Epidermal melanocyte (primary cell): ENCODE results near the gene CPEB4.

Experiments
- DNase-seq: peaks from one replicate; pipeline ENCODE4 v3.0.0; 2011; ENCODE audit warnings: low spot score; ENCODE audit not compliant: insufficient read length

CPEB4 gene

DNA sequence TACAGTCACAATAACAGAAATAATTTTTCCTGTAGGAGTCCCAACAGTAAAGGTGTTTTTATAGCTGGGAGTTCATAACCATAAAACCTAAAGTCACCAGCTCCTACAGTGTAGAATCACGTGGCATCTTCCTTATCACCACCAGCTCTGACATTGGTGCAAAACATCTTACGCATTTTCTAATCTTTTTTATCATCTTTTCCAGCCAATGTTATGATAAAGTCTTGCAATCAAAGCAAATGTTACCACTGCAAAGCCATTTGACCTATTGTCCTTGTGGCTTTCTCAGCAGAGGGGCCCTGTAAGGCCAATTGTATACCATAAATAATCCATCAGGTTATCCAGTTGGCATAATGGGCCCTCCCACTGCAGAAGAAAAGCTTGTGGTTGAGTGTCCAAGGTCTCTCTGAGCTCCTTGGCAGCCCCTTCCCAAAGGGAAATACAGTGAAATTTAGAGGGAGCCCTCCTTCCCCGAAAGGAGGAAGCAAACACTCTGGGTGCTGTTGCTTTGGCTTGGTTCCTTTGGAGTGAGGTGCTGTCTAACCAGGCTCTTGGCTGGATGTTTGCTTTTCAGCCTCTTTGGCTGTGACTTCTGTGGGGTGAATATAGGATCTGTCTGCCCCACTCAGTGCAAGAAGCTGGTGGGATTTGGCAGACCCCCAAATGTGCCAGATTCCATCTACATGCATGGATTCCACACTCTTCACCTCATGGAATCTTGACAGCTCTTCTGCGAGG is 29.3 kb upstream of the CPEB4 start:
- no peak for DNase-seq

DNA sequence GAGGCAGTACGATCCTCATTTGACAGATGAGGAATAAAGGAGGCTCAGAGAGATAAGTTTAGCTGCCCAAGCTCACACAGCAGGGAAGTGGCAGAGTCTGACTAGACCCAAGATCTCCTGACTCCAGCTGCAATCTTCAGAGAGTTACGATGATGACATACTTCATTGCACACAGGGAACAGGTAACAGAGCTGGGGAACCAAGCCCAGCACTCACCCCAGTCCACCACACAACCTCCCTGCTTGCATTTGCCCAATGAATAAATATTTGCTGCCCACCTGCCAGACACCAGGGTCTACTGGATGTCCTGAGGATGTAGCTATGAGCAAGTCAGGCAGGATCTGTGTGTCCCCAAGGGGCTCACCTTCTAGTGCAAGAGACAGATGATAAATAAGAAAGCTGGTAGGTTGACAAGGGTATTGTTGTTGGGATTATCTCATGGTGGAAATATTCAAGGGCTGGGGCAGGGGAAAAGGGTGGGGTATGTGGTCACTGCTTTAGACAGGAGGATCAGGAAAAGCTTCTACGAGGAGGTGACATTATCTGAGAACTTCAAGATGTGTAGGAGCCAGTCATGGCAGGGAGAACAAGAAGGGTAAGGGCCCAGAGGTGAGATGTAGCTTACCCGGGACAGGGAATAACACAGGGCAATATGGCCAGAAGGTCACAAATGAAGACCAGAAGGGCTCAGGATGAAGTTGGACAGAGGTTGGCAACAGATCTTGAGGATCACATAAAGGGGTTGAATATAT is 28.6 kb upstream of the CPEB4 start:
- DNase-seq = no peak

DNA sequence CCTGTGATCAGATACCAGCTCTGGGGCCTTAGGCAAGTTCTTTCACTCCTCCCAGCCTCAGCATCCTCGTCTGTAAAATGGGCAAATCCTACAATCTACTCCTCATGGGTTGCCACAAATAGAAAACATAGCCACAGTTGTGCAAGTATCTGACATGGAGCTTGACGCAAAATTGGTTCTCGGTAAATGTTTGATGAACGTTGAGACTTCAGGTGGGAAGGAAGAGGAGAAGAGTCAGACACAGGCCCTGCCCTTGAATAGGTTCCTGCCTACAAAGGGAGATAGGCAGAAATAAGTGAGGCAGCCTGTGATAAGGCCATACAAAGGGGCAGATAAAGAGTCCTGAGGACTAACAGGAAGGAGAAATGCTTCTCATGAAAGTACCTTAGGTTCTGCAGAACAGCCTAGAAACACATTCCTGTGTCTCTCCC is 26.1 kb upstream of the CPEB4 start:
- no peak for DNase-seq

DNA sequence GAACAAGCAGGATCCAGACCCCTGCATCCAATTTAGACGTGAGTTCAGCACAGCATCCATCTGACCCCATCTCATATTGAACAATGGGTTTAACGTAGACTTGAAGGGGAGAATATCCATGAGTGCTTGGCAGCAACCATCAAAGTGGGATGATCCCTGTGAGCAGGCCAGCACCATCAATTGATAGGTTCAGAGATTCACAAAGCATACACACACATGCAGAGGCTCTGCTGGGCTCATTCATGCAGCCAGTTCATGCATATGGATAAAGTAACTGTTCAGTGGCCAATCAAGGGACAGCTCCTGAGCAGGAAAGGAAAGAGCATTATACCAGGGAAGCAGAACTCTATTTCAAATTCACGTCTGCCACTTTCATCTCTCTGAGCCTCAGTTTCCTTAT is 24.8 kb upstream of the CPEB4 start:
- no peak for DNase-seq

DNA sequence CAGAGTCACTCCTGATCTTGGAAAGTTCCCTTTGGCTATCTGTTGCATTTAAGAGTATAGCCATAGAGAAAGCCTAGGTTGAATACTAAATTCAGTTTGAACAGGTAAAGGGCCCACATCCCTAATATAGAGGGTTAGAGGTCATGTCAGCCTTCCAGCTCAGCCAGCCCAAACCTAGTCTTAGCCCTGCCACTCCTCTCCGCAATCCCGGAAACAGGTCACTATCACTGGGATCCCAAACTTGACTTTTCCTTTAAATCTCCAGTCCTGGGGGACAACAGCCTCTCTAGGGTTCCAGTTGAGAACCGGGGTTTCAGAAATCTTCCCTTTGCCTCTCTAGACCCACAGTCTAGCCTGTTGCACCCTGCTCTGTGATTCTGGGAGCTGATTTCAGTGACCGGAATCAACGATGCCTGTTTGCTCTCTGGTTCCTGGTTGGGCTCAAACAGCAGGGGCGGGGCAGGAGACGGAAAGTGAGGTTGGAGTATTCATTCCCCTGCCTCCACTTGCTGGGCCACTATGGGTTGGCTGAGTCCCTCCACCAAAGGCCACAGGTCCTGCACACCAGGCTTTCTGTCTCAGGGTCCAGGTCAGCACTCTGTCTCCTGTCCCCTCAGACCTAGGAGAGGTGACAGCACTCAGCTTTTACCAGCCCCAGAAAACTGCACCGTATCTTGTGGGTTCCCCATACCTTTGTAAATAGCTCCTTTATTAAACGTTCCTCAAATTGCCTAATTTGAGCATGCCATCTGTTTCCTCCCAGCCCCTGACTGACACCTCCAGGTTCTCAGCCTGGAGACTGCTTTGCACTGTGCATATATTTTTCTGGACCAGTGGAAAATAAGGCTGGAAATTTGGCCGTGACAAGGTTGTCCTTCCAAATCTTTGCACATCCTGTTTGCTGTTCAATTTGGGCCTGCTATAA is 23.8 kb upstream of the CPEB4 start:
- no peak for DNase-seq

DNA sequence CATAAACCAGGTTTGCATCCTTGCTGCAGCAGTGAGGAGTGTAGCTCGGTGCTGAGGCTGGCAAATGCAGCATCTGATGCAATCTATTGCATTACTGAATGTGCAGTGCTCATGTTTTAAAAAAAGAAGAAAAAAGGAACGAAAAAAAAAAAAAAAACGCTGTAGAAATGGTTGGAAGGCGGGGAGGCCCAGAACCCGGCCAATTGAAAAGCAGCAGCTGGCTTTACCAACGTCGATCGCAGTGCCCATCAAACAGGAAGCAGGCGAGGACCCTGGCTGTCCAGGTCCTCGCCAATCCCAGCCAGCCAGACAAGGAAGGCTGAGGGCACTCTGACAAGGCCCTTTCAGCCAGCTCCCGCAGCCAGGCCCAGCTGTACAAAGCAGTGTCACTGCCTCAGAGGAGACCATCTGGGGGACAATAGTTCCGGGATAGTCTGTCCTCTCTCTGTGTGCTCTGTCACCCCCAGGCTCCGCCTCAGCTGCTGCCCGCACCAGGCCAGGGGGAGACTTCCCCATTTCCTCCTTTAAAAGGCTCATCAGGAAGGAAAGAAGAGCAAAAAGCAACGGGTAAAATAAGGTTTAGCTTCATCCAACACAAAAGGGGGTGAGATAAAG is 21.8 kb upstream of the CPEB4 start:
- DNase-seq = no peak

DNA sequence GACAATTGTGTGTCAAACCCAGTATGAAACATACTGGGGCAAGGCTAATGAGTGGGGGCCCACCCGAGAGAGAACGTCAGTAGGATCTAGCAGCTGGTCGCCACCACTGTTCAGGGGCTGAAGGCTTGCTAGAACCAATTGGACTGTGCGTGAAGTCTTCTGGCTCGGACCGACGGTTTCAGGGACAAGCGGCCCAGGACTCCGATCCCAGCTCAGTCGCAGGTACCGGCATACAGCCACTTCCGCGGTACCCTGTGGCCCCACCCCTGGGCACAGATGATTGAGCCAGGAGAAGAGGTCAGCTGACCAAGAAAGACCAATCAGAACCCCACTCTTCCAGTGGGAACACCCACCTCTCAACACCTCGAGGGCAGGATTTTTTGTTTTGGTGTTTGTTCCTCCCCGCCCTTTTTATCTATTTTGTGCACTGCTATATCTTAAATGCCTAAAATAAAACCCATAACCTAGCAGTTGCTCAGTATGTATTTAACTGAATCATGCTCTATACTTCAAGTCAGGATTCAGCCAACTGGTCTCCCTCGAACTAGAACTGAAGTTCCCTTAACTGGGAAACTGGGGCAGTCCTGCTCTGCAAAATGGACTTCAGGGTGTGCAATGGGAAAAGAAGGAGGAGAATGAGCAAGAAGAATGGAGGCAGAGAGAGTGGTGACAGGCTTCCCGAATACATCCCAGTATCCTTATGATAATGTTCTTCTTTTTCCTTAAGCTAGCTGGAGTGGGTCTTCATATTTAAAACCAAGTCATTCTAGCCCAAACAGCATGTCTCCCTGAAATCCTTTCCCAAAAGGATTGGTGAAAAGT is 21.1 kb upstream of the CPEB4 start:
- DNase-seq = no peak

DNA sequence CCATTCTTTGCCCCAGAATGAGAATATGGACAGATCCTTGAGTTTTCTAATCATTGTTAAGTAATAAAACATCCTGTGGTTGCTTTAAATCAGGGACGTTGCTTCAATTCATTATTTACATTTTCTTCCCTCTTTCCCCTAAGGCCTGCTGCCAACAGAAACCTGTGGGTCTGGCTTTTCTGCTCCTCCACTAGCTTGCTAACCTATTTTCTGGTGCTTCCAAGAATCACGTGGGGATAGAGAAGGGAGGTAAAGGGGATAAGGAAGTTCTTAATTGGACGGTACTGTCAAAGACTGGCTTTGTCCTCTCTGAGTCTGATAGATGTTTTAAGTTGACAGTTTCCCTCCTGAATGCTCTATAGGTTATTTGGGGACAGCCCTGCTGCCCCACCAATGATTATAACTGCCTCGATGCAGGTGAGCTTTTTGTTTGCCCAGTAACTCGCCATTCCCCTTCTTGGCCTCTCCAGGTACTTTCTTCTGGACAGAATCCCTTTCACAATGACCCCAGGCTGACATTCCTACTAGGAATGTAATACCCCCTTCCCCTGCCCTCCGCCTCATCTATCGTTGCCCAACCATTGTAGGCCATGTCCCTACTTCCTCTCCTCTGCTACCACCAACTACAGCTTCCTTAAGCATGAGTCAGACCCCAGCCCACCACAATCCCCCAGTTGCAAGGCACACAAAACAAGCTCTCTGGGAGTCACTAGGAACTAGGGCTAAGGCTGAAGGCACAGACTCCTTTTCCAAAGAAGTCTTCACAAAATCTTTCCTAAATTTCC is 19.9 kb upstream of the CPEB4 start:
- no peak for DNase-seq

DNA sequence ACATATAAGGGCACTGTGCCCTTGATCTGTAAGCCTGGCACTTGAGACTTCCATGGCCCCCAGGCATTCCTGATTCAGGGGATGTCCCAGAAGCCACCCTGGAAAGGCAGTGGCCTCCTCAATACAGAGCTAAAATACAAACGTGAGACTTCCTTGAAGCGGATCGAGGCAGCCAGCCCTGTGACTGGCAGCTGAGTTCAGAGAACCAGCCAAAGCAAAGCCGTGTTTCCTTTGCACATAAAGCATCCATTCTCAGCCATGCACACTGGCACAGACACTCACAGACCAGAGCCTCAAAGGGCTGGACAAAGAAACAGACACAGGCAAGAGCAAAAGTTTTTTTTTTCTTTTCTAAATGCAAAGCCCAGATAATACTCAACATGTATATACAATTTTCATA is 18.8 kb upstream of the CPEB4 start:
- DNase-seq = peak; percentile 74

DNA sequence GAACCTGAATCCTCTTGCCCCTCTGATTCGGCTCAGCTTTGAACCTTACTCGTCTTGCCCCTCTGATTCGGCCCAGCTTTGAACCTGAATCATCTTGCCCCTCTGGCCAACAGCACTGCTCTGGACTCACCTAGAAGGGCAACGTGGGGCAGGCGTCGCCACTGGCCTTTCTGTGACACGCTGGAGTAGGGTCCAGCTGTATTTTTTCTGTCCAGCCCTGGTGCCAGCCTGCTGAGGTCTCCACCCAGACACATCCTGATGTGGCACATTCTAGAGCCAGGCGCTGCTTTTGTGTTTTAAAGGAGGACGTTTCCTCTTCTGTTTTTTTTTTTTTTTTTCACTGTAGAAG is 15.2 kb upstream of the CPEB4 start:
- DNase-seq = no peak

DNA sequence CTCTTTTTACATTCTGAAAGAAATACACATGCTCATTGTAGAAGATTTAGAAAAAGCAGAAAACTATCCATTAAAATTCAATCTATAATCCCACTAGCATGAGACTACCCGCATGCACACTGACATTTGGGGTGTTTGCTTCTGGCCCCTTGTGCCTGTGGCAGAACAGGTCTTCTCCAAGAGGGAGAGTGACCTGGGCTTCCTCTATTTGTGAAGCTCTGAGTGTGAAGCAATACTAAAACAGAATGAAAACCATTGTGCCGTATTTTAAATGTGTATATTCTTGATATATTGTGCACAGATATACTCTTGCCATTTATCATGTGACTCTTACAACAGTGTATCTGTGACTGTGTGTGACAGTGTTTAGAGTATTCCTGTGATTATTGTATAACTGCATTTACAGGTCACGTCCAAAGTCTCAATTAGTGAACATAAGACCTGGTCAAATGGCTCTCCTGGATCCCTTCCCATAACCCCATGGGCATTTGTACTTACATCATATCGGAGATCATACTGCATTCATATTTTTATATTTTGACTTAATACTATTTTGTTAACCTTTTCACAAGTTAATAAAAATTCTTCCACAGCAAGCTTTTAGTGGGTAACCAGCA is 14.7 kb upstream of the CPEB4 start:
- DNase-seq = no peak

DNA sequence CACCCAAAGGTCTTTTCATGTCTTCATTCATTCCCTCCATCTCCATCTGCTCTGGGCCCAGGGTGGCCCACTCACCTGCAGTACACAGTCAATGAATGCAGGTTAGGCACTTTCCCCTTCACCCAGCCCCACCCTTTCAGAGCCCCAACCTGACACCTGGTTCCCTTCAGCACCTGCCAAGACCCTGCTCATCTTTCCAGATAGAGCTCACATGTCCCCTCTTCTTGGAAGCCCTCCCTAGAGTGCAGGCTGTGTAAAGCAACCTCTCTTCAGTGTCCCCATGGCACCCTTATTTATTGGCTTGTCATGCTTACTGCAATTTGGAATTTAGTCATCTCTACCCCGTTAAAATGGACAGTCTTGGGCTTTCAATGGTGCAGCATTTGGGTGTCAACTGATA is 13.0 kb upstream of the CPEB4 start:
- DNase-seq = no peak

DNA sequence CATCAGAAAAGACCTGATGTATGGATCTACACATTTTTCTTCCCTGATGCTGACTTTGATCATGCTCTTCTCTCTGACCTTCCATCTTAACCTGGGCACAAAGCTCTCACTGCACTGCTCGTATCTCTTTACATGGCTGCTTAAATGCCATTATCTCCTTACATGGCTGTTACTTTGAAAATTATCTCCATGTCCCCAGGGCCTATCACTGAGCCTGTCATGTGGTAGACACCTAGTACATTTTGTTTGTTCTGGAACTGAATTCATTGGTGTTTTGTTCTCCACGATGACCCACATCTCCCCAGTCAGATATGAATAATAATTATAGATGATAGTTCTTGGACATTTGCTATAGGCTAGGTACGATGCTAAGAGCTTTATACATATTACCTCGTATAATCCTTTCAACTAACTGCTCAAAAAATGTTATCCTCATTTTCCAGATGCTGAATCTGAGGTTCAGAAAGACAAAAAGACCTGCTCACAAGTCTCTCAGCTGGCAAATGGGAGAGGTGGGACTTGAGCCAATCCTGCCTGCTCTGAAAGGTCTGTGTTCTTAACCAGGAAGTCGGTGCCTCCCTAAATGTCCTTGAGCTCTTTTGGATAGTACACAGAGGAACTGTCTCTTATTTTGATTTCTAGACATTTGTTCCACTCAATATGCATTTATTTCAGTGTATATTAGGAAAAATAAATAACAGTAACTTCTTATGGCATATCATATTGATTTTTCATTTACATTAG is 9.8 kb upstream of the CPEB4 start:
- DNase-seq = no peak

DNA sequence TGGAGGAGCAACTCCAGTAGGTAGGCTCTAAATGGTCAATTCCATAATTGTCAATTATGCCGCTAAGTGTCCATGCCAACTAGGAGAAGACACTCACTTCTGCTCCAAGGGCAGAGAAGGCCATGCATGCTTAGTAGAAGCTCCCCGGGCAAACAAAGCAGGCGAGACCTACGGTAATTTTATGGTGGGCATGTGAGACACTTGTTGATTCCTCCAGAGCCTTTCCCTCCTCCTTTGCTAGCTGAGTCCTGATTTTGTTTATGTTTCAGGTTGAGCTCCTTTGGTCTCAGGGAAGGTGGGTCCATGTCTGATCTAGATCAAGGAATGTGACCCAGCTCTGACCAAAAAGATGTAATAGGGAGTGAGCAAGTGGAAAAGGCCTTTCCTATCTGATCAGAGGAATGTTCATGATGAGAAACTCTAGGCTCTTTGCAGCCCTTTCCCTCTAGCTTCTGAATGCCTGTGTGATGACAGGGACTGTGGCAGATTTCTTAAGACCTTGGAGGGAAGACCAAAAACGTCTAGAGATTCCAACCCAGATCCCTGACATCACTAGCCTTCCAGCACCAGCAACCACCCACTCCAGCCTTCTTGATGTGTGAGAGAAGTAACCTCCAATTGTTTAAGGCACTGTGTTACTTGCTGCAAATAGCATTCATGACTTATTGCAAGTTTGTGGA is 7.7 kb upstream of the CPEB4 start:
- DNase-seq = no peak

DNA sequence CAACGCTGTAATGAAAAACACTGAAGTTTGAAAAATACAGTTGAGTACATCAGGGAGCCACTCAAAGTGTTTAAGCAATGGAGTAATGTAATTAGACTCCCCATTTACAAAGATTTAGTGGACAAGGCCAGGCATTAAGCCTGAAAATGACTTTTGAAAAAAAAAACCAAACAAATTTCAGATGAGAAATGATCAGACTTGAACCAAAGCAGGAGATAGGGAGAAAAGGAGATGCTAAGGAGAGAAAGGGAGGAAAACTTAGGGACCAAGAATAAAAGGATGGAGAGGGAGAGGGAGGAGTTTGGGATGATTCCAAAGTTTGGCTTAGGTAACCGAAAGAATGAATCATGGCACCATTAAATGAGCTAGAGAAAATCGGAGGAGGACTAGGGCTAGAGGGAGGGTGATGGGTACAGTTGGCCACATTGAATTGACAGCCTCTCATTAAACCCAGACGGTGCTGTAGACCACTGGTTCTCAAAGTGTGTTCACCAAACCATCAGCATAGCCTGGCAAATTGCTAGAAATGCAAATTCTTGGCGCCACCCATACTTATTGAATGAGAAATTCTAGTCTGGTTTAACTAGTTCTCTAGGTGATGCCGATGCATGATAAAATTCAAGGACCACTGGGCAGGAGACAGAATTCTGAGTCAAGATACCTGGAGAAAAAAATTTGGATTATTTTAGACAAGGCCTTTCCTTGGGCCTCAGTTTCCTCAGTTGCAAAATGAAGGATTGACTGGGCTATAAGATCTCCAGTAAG is 6.2 kb upstream of the CPEB4 start:
- DNase-seq = no peak

DNA sequence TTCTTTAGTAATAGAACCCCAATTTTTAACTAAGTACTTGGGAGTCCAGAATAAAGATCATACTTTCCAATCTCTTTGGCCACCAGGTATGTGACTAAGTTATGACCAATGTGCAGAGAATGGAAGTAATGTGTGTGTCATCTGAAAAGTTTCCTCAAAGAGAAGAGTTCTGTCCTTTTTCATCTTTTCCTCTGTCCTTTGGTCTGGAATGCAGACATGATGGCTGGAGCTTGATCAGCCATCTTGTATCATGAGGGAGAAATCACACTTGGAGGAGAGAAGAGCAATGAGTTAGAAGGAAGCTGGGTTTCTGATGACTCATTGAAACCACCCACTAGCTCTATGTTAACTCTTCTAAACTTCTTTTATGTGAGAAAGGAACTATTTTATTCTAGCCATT is 5.5 kb upstream of the CPEB4 start:
- no peak for DNase-seq

DNA sequence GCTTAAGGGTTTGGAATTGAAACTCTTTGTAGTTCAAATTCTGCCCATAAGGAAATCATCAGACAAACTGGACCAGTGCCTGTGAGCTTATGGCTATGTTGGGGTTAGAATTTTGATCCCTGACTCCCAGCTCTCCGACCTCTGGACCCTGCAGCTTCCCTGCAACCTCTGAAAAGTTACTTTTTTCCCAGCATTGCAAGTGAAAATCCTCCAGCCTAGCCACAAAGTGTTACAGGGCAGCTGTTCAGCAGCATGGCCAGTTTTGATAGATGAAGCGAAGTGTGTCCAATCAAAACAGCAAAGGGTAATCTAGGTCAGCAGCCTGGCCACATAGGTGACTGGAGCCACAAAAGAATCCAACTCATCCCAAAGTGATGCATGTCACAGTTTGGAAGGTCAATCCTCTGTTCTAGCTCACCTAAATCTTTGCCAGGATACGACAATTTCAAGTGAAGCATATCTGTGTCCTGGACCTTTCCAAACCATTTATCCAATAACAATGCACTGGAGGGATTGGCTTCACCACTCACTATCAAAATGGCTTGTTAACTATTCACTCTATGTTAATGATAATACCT is 4.7 kb upstream of the CPEB4 start:
- DNase-seq = no peak
